ENCODE data around the gene GRK6.

GRK6 gene

GRCh38 chr5:177427919-177428573 lies 1.6 kb downstream of the GRK6 start:
- Histone ChIP-seq H3K4me3 (ENCODE audit: low read length) (no peak overlapping the region), H3K9me3 (ENCODE audit: control insufficient read depth, insufficient read depth, low read length) (no peaks in the 10 kb centered on the region), H3K27me3 (ENCODE audit: control insufficient read depth, insufficient read depth, low read length) (no peaks in the 10 kb centered on the region), H3K4me1 (ENCODE audit: control insufficient read depth, insufficient read depth, low read length) (no peaks in the 10 kb centered on the region), H3K36me3 (ENCODE audit: control insufficient read depth, insufficient read depth, low read length) (peaks cover 14% of the 10 kb centered on the region; the same call in 1 of the 2 replicates), H3K27ac (ENCODE audit: low read length) (no peak overlapping the region)
- WGBS (ENCODE audit: insufficient coverage, insufficient read length), result no CpG with 5 or more reads among the region's 11 CpGs
- no peak for DNase-seq (ENCODE audit: low read depth, low spot score)

GRCh38 chr5:177428574-177429217 lies 2.2 kb downstream of the GRK6 start:
- no peak overlapping the region for H3K27ac ChIP-seq (ENCODE audit: low read length)
- no peak for DNase-seq (ENCODE audit: low read depth, low spot score)
- H3K4me3 ChIP-seq (ENCODE audit: low read length), result no peak overlapping the region
- no peaks in the 10 kb centered on the region for H3K4me1 ChIP-seq (ENCODE audit: control insufficient read depth, insufficient read depth, low read length)
- no peaks in the 10 kb centered on the region for H3K9me3 ChIP-seq (ENCODE audit: control insufficient read depth, insufficient read depth, low read length)
- H3K36me3 ChIP-seq (ENCODE audit: control insufficient read depth, insufficient read depth, low read length), result peaks cover 19% of the 10 kb centered on the region
- no peaks in the 10 kb centered on the region for H3K27me3 ChIP-seq (ENCODE audit: control insufficient read depth, insufficient read depth, low read length)
- WGBS (ENCODE audit: insufficient coverage, insufficient read length), result no CpG with 5 or more reads among the region's 10 CpGs

- Histone ChIP-seq H3K4me3 (ENCODE audit: low read length) (no peak overlapping the region), H3K27ac (ENCODE audit: low read length) (no peak overlapping the region), H3K36me3 (ENCODE audit: control insufficient read depth, insufficient read depth, low read length) (peaks cover 25% of the 10 kb centered on the region), H3K27me3 (ENCODE audit: control insufficient read depth, insufficient read depth, low read length) (no peaks in the 10 kb centered on the region), H3K4me1 (ENCODE audit: control insufficient read depth, insufficient read depth, low read length) (no peaks in the 10 kb centered on the region), H3K9me3 (ENCODE audit: control insufficient read depth, insufficient read depth, low read length) (no peaks in the 10 kb centered on the region)
- no CpG with 5 or more reads among the region's 6 CpGs for WGBS (ENCODE audit: insufficient coverage, insufficient read length)
- DNase-seq (ENCODE audit: low read depth, low spot score), result no peak
Observed at GRCh38 chr5:177429248-177430040, 3.0 kb downstream of the GRK6 start.

GRCh38 chr5:177430140-177430951 lies 3.9 kb downstream of the GRK6 start:
- H3K4me3 ChIP-seq (ENCODE audit: low read length), result no peak overlapping the region
- H3K27me3 ChIP-seq (ENCODE audit: control insufficient read depth, insufficient read depth, low read length), result no peaks in the 10 kb centered on the region
- no peak overlapping the region for H3K27ac ChIP-seq (ENCODE audit: low read length)
- H3K9me3 ChIP-seq (ENCODE audit: control insufficient read depth, insufficient read depth, low read length), result no peaks in the 10 kb centered on the region
- no peaks in the 10 kb centered on the region for H3K4me1 ChIP-seq (ENCODE audit: control insufficient read depth, insufficient read depth, low read length)
- no CpG with 5 or more reads among the region's 26 CpGs for WGBS (ENCODE audit: insufficient coverage, insufficient read length)
- DNase-seq (ENCODE audit: low read depth, low spot score), result no peak
- H3K36me3 ChIP-seq (ENCODE audit: control insufficient read depth, insufficient read depth, low read length), result peaks cover 34% of the 10 kb centered on the region

GRCh38 chr5:177430972-177431316 lies 4.5 kb downstream of the GRK6 start:
- H3K9me3 ChIP-seq (ENCODE audit: control insufficient read depth, insufficient read depth, low read length), result no peaks in the 10 kb centered on the region
- H3K36me3 ChIP-seq (ENCODE audit: control insufficient read depth, insufficient read depth, low read length), result peaks cover 36% of the 10 kb centered on the region
- H3K4me3 ChIP-seq (ENCODE audit: low read length), result no peak overlapping the region
- no peak for DNase-seq (ENCODE audit: low read depth, low spot score)
- no peaks in the 10 kb centered on the region for H3K4me1 ChIP-seq (ENCODE audit: control insufficient read depth, insufficient read depth, low read length)
- no CpG with 5 or more reads among the region's 7 CpGs for WGBS (ENCODE audit: insufficient coverage, insufficient read length)
- no peak overlapping the region for H3K27ac ChIP-seq (ENCODE audit: low read length)
- no peaks in the 10 kb centered on the region for H3K27me3 ChIP-seq (ENCODE audit: control insufficient read depth, insufficient read depth, low read length)

GRCh38 chr5:177431317-177432142 lies 5.1 kb downstream of the GRK6 start:
- no CpG with 5 or more reads among the region's 29 CpGs for WGBS (ENCODE audit: insufficient coverage, insufficient read length)
- no peak overlapping the region for H3K27ac ChIP-seq (ENCODE audit: low read length)
- peaks cover 41% of the 10 kb centered on the region for H3K36me3 ChIP-seq (ENCODE audit: control insufficient read depth, insufficient read depth, low read length)
- no peaks in the 10 kb centered on the region for H3K27me3 ChIP-seq (ENCODE audit: control insufficient read depth, insufficient read depth, low read length)
- no peak for DNase-seq (ENCODE audit: low read depth, low spot score)
- no peak overlapping the region for H3K4me3 ChIP-seq (ENCODE audit: low read length)
- H3K9me3 ChIP-seq (ENCODE audit: control insufficient read depth, insufficient read depth, low read length), result no peaks in the 10 kb centered on the region
- no peaks in the 10 kb centered on the region for H3K4me1 ChIP-seq (ENCODE audit: control insufficient read depth, insufficient read depth, low read length)

- no peaks in the 10 kb centered on the region for H3K27me3 ChIP-seq (ENCODE audit: control insufficient read depth, insufficient read depth, low read length)
- no peak for DNase-seq (ENCODE audit: low read depth, low spot score)
- no peak overlapping the region for H3K4me3 ChIP-seq (ENCODE audit: low read length)
- no peaks in the 10 kb centered on the region for H3K4me1 ChIP-seq (ENCODE audit: control insufficient read depth, insufficient read depth, low read length)
- H3K36me3 ChIP-seq (ENCODE audit: control insufficient read depth, insufficient read depth, low read length), result peaks cover 43% of the 10 kb centered on the region
- no peak overlapping the region for H3K27ac ChIP-seq (ENCODE audit: low read length)
- H3K9me3 ChIP-seq (ENCODE audit: control insufficient read depth, insufficient read depth, low read length), result no peaks in the 10 kb centered on the region
- no CpG with 5 or more reads among the region's 18 CpGs for WGBS (ENCODE audit: insufficient coverage, insufficient read length)
Observed at GRCh38 chr5:177432143-177432838, 5.8 kb downstream of the GRK6 start.

GRCh38 chr5:177432839-177433657 lies 6.6 kb downstream of the GRK6 start:
- no peak overlapping the region for H3K27ac ChIP-seq (ENCODE audit: low read length)
- no peak overlapping the region for H3K4me3 ChIP-seq (ENCODE audit: low read length)
- no peaks in the 10 kb centered on the region for H3K4me1 ChIP-seq (ENCODE audit: control insufficient read depth, insufficient read depth, low read length)
- no peaks in the 10 kb centered on the region for H3K27me3 ChIP-seq (ENCODE audit: control insufficient read depth, insufficient read depth, low read length)
- DNase-seq (ENCODE audit: low read depth, low spot score), result no peak
- WGBS (ENCODE audit: insufficient coverage, insufficient read length), result no CpG with 5 or more reads among the region's 25 CpGs
- no peaks in the 10 kb centered on the region for H3K9me3 ChIP-seq (ENCODE audit: control insufficient read depth, insufficient read depth, low read length)
- H3K36me3 ChIP-seq (ENCODE audit: control insufficient read depth, insufficient read depth, low read length), result peaks cover 43% of the 10 kb centered on the region

Measured in iPS DF 6.9 (cell line).